ENCODE results near the gene EXD3.
"Not testable (repeated sequence)": the region's sequence is repeated elsewhere in the genome, so short reads cannot be mapped to it uniquely, and the experiment has no call there.

Gene EXD3

GRCh38 chr9:137262909-137263285 is 160.1 kb downstream of the EXD3 start:
- Histone ChIP-seq H3K27me3 (ENCODE audit: low read depth, low read length) (no peaks in the 10 kb centered on the region), H3K4me3 (ENCODE audit: low read depth in 1 of 2, low read length in 2 of 2) (no peak overlapping the region), H3K36me3 (ENCODE audit: control insufficient read depth in 1 of 2, insufficient read depth in 2 of 2, low read length in 2 of 2) (peaks cover 15 to 50% of the 10 kb centered on the region in 2 donors), H3K4me1 (ENCODE audit: control insufficient read depth in 1 of 2, insufficient read depth in 2 of 2, low read length in 2 of 2) (no peaks in the 10 kb centered on the region), H3K9me3 (ENCODE audit: control insufficient read depth in 1 of 2, low read length in 2 of 2) (no peaks in the 10 kb centered on the region), H3K27ac (ENCODE audit: low read length) (no peak overlapping the region)

GRCh38 chr9:137262173-137262908 is 160.6 kb downstream of the EXD3 start:
- H3K27ac ChIP-seq (ENCODE audit: low read length); H3K4me1 ChIP-seq (ENCODE audit: control insufficient read depth in 1 of 2, insufficient read depth in 2 of 2, low read length in 2 of 2); H3K4me3 ChIP-seq (ENCODE audit: low read depth in 1 of 2, low read length in 2 of 2); H3K9me3 ChIP-seq (ENCODE audit: control insufficient read depth in 1 of 2, low read length in 2 of 2); H3K27me3 ChIP-seq (ENCODE audit: low read depth, low read length): not testable (repeated sequence)
- peaks cover 12 to 45% of the 10 kb centered on the region in 2 donors for H3K36me3 ChIP-seq (ENCODE audit: control insufficient read depth in 1 of 2, insufficient read depth in 2 of 2, low read length in 2 of 2)

Data from muscle layer of duodenum (tissue), 2 donors.